GM12878 (cell line): ENCODE measurements around the gene CHN2.

Experiments
- CTCF ChIP-seq, 3 experiments: IDR thresholded peaks in 2 of 3; conservative IDR thresholded peaks in 1 of 3; 2 replicates each; pipeline ENCODE4 v1.5.1; 2011; ENCODE audit warnings: low read depth in 3 of 3, low read length in 3 of 3, mild to moderate bottlenecking in 3 of 3, control low read depth in 2 of 3, moderate library complexity in 2 of 3, inconsistent platforms in 1 of 3, mixed read lengths in 1 of 3; ENCODE audit not compliant: control insufficient read depth in 2 of 3, insufficient read depth in 1 of 3; ENCODE audit errors: extremely low read depth in 1 of 3
- SRF ChIP-seq, 2 experiments: IDR thresholded peaks; 2 replicates each; pipeline ENCODE4 v1.6.1; 2011; ENCODE audit warnings: low read depth in 2 of 2, low read length in 2 of 2, mild to moderate bottlenecking in 1 of 2, moderate library complexity in 1 of 2

- TF ChIP-seq SRF (IDR thresholded peaks at IDR 0.05; ENCODE audit: low read depth in 2 of 2, low read length in 2 of 2) (no peak), CTCF (IDR thresholded peaks at IDR 0.05 in 2 of 3, conservative IDR thresholded peaks at IDR 0.05 in 1 of 3; ENCODE audit: control insufficient read depth in 2 of 3, extremely low read depth in 1 of 3, insufficient read depth in 1 of 3, low read depth in 3 of 3, low read length in 3 of 3) (no peak)
Measured at GRCh38 chr7:29296421-29296820, 101.8 kb downstream of the CHN2 start.
